ENCODE measurements around the gene PILRA. TPM values are rescaled to one million over a fixed set of nuclear protein-coding genes. Genes with fewer than 3 reads are reported as not detected.
"Not testable (repeated sequence)": the region's sequence is repeated elsewhere in the genome, so short reads cannot be mapped to it uniquely, and the experiment has no call there.

PILRA gene
- 10 to 100 TPM in 2 of 3 donors, 1 to 10 TPM in 1; 2.0 to 18.1 (median 12.8) TPM for polyA plus RNA-seq

DNA sequence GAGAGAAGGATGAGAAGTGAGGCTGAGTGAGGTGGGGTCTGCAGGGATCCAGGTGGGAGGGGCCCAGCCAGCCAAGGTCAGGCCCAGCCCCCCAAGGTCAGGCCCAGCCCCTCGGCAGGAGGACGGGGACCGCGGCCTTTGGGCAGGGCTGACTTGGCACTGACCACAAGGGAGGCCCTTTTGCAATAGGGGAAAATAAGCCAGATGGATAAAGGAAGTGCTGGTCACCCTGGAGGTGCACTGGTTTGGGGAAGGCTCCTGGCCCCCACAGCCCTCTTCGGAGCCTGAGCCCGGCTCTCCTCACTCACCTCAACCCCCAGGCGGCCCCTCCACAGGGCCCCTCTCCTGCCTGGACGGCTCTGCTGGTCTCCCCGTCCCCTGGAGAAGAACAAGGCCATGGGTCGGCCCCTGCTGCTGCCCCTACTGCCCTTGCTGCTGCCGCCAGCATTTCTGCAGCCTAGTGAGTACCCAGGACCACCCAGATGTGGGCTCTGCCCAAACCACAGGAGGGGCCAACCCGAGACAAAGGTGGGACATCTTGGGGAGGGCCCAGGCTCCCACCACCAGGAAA lies at the start of gene PILRA:
TSS of gene PILRA (plus strand) at position 227 of the 571 bp plus-strand sequence. CDS start at position 397, 170 bp downstream.
- H3K27ac ChIP-seq (ENCODE audit: low read depth, low read length), result peak within 1 kb of the TSS; percentile 21
- 30 to 37% (median 31%) methylated on average over 12 of the region's 12 CpGs for whole genome bisulfite sequencing, 3 donors

DNA sequence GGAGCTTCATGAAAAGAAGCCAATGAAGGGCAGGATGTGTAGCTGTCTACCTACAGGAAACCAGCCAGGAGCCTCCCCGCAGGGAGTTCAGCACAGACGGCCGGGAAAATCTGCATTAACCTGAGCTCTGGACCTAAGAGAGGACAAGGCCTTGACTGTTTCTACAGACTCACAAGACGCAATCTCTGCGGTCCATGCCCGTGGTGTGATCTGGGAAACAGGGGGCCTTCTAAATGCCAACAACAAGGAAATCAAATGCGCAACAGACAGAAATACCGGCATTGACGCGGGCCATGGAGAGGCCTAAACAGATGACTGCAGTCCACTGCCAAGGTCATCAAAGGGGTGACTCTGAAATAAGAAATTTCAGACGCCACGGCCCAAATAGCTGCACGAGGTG lies 49.1 kb upstream of the PILRA start:
- not testable (repeated sequence) for H3K27ac ChIP-seq (ENCODE audit: low read depth, low read length)
- 88 to 92% (median 91%) methylated on average over 7 to 13 of the region's 13 CpGs for WGBS, 3 donors

DNA sequence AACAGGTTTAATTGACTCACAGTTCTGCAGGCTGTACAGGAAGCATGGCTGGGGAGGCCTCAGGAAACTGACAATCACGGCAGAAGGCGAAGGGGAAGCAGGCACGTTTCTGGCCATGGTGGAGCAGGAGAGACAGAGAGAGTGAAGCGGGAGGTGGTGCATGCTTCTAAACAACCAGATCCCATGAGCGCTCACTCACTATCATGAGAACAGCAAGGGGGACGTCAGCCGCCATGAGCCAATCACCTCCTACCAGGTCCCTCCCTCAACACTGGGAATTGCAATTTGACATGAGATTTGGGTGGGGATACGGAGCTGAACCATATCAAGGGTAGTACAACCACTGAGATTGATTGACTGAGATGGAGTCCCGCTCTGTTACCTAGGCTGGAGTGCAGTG lies 47.6 kb upstream of the PILRA start:
- 76 to 97% (median 77%) methylated on average over 9 of the region's 9 CpGs for WGBS, 3 donors
- H3K27ac ChIP-seq (ENCODE audit: low read depth, low read length), result not testable (repeated sequence)

DNA sequence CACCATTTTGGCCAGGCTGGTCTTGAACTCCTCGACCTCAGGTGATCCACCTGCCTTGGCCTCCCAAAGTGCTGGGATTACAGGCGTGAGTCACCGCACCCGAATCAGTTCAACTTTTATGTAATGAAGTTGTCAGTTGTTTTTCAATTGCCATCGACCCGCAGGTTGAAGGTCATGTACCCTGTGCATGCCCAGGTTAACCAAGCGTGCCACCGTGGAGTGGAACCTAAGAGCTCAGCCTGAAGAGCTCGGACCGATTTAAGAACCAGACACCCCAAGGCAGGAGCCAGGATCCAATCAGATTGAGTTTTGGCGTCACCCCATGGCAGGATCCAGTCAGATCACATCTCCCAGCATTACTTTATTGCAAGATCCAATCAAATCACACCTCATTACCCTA lies 46.4 kb upstream of the PILRA start:
- H3K27ac ChIP-seq (ENCODE audit: low read depth, low read length), result not testable (repeated sequence)
- WGBS, 3 donors, result 94 to 95% (median 94%) methylated on average over 9 to 10 of the region's 11 CpGs

DNA sequence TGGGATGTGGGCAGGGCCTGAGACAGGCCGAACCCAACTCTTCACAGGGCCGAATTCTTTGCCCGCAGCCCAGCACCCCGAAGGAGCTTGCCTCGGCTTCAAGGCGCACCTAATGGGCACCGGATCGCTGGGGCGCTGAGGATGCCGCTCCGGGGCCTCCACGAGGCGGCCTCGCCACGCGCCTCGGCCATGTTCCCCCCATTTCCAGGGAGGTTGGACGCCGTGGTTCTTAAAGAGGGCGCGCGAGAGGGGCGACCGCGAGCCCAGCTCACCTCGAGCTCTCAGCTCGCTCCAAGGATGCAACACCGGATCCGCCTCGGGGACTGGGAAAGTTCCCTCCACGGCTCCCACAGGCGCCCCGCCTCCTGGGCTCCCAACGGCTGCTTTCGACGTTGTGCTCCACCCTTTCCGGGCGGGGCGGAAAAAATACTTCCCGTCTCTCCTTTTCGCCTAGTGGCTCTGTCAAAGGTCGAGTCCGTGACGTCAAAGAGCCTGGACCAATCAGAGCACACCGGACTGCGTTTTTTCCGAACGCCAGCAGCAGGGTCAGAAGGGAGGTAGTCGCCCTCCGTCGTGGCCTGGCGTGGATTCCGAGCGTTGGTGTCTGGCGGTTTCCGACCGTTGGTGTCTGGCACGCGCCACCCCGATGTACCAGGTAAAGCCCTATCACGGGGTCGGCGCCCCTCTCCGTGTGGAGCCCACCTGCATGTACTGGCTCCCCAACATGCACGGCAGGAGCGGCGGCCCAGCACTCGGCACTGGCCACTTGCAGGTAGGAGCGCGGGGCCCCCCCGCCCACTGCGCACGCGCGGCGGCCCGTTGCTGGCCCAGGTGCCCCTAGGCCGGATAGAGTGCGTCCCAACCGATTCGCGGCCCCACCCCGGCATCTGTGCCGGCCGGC lies 37.5 kb upstream of the PILRA start:
- WGBS, 3 donors, result 0 to 1% (median 0%) methylated on average over 74 to 80 of the region's 85 CpGs
- H3K27ac ChIP-seq (ENCODE audit: low read depth, low read length), result peak overlapping the region; percentile 99

DNA sequence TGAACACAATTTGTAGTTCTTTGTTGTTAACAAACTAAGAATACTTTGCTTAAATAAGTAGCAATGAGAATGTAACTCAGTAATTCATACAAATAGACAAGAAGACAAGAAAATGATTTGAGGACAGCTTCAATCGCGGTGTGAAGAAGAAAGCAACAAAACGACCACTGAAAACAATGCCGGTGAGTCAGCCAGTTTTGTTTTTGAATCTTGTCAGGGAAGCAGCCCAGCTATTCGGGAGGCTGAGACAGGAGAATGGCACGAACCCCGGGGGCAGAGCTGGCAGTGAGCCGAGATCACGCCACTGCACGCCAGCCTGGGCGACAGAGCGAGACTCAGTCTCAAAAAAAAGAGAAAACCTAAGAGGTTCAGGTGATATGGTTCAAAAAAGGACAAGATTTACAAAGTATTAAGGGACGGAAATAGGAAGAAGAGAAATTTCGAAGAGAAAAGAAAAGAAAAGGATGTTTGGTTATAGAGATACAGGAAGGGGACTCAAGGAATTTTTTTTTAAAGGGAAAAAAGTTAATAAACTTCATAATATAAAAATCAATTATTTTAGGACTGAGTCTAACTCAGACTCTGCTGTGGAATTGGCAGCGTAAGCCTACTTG lies 35.1 kb upstream of the PILRA start:
- WGBS, 3 donors, result 87 to 89% (median 87%) methylated on average over 15 of the region's 15 CpGs
- H3K27ac ChIP-seq (ENCODE audit: low read depth, low read length), result not testable (repeated sequence)

DNA sequence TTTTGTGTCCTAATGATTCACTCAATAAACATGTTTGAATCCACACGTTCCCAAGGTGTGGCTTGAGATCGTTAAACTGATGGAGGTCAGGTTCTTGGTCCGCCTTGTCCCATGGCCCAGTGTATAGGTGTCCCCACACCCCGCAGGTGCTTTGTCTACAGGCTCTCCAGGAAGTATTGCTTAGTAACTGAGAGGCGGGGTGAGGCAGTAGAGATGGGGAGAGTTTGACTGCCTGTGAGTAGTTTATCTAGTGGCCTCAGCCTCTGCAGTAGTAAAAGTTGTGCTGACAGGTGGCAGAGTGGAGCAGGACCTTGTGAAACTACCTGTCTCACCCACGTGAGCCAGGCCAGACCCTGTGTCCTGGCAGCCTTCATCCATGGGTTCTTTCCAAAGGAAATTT lies 32.0 kb upstream of the PILRA start:
- not testable (repeated sequence) for H3K27ac ChIP-seq (ENCODE audit: low read depth, low read length)
- WGBS, 3 donors, result 61 to 82% (median 77%) methylated on average over 6 of the region's 6 CpGs

DNA sequence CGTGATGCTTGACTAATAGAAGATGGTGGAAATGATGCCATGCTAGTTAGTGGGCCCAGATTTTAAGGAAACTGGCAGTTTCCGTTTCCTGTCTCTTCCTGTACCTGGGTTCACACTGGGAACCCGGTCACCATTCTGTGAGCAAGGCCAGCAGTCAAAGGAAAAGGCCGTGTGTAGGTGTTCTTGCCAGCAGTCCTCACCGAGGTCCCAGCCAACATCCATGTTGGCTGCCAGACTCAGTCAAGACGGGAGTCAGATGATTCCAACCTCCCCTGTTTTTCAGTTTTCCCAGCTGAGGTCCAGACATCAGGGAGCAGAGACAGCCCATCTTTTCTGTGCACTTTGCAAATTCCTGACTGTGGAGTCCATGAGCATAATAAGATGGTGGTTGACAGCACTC lies 30.5 kb upstream of the PILRA start:
- no peak overlapping the region for H3K27ac ChIP-seq (ENCODE audit: low read depth, low read length)
- 56 to 70% (median 63%) methylated on average over 6 of the region's 6 CpGs for WGBS, 3 donors

DNA sequence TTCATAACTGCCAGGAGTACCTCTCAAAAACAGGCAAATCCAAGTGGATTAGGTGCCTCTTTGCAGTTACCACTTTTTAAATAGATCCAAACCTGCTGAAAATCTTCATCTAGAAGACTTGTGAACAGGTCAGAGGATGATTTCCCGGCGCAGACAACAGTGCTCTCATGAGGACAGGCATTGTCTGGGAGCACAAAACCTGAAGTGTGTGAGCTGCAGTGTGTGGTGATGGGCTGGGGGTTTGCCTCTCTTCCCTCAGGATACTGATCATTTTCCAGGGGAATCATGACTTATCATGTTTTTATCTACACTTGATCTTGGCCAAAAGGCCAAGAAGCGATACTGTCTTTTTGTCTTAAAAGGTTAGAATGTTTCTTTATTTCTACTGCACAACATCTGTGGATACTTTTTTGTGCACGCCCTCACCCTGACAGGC lies 29.1 kb upstream of the PILRA start:
- 77 to 90% (median 89%) methylated on average over 3 of the region's 4 CpGs for WGBS, 3 donors

DNA sequence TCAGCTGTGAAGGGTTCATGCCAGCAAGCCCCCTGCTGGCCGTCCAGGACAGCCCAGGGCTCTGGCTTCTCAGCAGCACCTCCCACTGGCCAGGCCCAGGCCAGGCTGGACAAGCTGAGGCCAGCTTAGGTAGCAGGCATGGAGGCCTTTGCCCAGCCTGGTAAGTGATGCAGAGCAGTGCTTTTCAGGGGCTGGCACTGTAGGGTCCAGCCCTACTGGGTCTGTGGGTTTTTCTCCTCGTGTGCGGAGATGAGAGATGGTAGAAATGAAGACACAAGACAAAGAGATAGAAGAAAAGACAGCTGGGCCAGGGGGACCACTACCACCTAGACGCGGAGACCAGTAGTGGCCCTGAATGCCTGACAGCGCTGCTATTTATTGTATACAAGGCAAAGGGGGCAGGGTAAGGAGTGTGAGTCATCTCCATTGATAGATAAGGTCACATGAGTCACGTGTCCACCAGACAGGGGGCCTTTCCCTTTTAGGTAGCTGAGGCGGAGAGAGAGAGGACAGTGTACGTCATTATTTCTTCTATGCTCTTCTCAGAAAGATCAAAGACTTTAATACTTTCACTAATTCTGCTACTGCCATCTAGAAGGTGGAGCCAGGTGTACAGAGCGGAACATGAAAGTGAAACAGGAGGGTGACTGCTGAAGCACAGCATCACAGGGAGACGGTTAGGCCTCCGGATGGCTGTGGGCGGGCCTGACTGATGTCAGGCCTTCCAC lies 28.6 kb upstream of the PILRA start:
- H3K27ac ChIP-seq (ENCODE audit: low read depth, low read length), result not testable (repeated sequence)
- WGBS, 3 donors, result 50 to 71% (median 65%) methylated on average over 9 to 10 of the region's 13 CpGs

More for the DNA sequence above, 29.1 kb upstream of the PILRA start:
- not testable (repeated sequence) for H3K27ac ChIP-seq (ENCODE audit: low read depth, low read length)

DNA sequence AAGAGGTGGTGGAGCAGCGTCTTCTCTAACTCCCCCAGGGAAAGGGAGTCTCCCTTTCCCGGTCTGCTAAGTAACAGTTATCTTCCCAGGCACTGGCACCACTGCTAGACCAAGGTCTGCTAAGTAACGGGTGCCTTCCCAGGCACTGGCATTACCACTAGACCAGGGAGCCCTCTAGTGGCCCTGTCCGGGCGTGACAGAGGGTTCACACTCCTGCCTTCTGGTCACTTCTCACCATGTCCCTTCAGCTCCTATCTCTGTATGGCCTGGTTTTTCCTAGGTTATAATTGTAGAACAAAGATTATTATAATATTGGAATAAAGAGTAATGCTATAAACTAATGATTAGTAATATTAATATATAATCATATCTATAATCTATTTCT lies 28.0 kb upstream of the PILRA start:
- WGBS, 3 donors, result 0% methylated on average over 2 to 3 of the region's 5 CpGs
- not testable (repeated sequence) for H3K27ac ChIP-seq (ENCODE audit: low read depth, low read length)

DNA sequence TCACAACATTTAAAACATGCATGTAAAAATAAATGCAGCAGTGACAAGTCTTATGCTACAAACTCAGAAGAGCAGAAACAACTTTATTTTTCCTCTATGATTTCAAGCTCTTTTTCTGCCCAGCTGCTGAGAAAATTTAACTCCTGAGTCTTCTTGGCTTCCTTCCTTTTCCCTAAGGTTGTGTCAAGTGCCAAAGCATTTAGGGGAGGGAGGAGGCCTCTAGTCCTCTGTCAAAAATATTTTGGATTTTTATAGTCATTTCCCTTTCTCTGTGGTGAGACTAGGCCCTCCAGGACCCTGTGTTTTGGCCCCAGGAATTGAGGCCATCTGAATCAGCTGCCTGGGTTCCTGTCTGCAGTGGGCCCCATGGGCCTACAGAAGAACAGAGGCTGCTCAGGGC lies 26.4 kb upstream of the PILRA start:
- no peak overlapping the region for H3K27ac ChIP-seq (ENCODE audit: low read depth, low read length)

DNA sequence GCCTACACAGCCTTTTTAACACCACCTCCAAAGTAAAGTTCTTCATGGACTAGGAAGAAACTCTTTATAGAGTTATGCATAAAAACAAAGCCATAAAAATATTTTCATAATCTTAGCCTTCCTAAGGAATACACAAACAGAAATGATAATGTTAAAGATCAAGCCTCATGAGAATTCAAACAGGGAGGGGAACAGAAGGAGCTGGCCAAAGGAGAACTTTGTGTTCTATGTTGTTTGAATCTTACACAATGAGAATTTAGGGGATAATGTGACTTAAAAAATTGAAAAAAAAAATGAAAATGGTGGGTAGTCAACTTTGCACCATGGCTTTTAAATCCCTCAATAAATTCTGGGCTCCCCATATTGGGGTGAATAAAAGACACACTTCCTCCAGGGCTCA lies 24.5 kb upstream of the PILRA start:
- no peak overlapping the region for H3K27ac ChIP-seq (ENCODE audit: low read depth, low read length)

DNA sequence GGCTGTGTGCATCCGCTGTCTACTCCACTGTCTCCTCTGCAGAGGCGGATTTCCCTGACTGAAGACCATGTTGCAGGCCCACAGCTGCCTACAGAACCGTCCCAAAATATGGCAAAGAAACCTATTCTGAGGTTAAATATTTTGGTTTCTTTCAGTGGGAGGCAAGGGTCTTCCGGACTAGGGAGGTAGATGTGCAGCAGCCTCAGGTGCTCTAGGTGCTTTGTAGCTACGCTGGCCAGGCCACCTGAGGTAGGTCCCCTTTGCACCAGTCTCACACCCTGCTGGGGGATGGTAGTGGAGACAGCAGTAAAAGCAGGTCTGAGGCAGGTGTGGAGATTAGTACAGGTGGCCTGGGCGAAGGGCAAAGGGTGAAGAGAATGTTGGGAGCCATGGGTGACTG lies 23.5 kb upstream of the PILRA start:
- no peak overlapping the region for H3K27ac ChIP-seq (ENCODE audit: low read depth, low read length)
- 91 to 96% (median 93%) methylated on average over 6 of the region's 6 CpGs for WGBS, 3 donors

DNA sequence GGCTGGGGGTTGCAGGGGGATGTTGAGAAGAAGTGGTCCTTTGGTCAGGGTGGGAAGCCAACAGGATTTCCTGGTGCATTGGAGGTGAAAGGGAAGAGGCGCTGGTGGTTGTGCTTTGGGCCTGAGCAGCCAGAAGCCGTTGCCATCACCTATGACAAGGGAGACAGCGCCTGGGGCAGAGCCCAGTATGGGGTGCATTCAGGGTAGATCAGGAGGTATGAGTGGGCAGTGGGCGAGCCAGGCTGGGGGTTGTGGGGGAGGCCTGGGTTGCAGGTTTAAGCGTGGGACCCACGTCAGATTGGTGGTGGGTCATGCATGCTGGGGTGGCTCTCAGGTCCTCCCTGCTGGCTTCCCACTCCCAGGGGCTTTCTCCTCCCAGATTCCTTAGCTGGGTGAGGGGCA lies 21.6 kb upstream of the PILRA start:
- 81 to 91% (median 84%) methylated on average over 6 of the region's 6 CpGs for WGBS, 3 donors
- no peak overlapping the region for H3K27ac ChIP-seq (ENCODE audit: low read depth, low read length)

DNA sequence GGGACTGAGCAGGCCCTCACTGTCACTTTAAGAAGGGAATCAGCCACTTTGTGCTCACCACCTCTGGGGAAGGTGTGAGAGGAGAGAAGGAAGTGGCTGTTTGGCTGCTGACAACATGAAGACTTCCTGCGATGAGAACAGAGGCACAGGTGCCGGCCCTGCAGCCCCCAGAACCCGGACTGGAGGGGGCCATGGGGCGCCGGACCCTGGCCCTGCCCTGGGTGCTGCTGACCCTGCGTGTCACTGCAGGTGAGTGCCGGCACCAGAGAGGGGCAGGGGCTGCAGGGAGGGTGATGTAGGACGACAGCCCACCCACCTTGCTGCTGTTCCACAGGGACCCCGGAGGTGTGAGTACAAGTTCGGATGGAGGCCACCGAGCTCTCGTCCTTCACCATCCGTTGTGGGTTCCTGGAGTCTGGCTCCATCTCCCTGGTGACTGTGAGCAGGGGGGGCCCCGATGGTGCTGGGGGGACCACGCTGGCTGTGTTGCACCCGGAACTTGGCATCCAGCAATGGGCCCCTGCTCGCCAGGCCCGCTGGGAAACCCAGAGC lies 21.0 kb upstream of the PILRA start:
- WGBS, 3 donors, result 82 to 90% (median 89%) methylated on average over 18 of the region's 18 CpGs
- H3K27ac ChIP-seq (ENCODE audit: low read depth, low read length), result not testable (repeated sequence)

DNA sequence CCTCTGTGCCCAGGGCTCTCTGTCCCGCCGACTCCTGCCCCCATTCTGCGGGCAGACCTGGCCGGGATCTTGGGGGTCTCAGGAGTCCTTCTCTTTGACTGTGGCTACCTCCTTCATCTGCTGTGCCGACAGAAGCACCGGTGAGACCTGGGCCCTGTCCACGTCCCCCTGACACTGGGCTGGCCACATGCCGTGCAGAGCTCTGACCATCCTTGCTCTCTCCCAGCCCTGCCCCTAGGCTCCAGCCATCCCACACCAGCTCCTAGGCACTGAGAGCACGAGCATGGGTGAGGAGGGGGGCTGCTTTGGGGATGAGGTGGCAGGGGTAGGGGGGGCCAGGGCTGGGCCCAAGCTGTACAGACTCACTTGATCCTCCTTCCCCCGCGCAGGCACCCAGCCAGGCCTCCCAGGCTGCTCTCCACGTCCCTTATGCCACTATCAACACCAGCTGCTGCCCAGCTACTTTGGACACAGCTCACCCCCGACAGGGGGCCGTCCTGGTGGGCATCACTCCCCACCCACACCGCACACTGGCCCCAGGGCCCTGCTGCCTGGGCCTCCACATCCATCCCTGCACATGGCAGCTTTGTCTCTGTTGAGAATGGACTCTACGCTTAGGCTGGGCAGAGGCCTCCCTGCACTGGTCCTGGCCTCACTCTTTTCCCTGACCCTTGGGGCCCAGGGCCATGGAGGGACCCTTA lies 20.2 kb upstream of the PILRA start:
- 91 to 93% (median 92%) methylated on average over 12 to 16 of the region's 16 CpGs for WGBS, 3 donors
- H3K27ac ChIP-seq (ENCODE audit: low read depth, low read length), result no peak overlapping the region

DNA sequence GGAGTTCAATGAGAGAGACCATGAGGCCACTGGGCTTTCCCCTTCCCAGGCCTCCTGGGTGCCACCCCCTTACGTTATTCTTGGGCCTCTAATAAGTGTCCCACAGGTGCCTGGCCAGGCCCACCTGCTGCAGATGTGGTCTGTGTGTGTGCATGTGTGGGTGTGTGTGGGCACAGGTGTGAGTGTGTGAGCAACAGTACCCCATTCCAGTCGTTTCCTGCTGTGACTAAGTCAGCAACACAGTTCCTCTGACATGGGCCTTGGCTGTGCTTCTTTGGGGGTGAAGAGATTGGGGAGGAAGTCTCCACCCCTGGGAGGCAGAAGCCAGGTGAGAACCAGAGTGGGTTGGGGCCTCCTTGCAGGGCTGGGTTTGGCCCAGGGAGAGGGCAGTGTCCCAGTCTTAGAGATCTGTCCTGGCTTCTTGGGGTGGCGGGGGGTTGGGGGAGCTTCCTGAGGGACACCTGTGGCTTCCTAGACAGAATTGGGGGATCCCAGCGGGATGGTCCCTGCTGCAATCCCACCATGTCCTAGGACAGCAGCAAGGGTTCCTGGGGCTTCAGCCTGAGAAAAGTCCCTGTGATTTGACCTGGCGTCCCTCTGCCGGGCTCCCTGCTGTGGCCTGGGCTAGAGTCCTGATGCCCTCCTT lies 19.5 kb upstream of the PILRA start:
- H3K27ac ChIP-seq (ENCODE audit: low read depth, low read length), result no peak overlapping the region
- WGBS, 3 donors, result 78 to 89% (median 86%) methylated on average over 6 of the region's 6 CpGs
